Neural progenitor cell (in vitro differentiated cells): ENCODE measurements around the gene MT1X.

Experiments
- CTCF ChIP-seq: fragments of 200-600 bp; sonication (generic); IDR thresholded peaks from 2 replicates; pipeline ENCODE4 v1.5.1; 2017; ENCODE audit warnings: antibody characterized with exemption, mild to moderate bottlenecking
- EZH2 ChIP-seq: fragments of 200-600 bp; sonication (generic); IDR thresholded peaks from 2 replicates; pipeline ENCODE4 v1.6.1; 2017; ENCODE audit warnings: antibody characterized with exemption, mild to moderate bottlenecking, moderate library complexity

GRCh38 chr16:56643833-56644232 lies 38.4 kb upstream of the MT1X start:
- TF ChIP-seq EZH2 (no peak), CTCF (no peak)
